Measurements from ENCODE around the gene DAPK2.

- no peak for TF ChIP-seq CTCF (IDR thresholded peaks at IDR 0.05)
- TF ChIP-seq POLR2A (IDR thresholded peaks at IDR 0.05) = no peak
Observed at GRCh38 chr15:64089543-64090280, 43.4 kb upstream of the DAPK2 start.

Measured in Peyer's patch (tissue), 4 donors.